ENCODE data around the gene ERG. TPM values are rescaled to one million over a fixed set of nuclear protein-coding genes. Genes with fewer than 3 reads are reported as not detected.

ERG gene
- total RNA-seq, 3 donors from 2014 or later (not counting 1 experiment from before 2014, with no cell fraction given), result 0.36 to 0.58 TPM; not detected in 1

DNA sequence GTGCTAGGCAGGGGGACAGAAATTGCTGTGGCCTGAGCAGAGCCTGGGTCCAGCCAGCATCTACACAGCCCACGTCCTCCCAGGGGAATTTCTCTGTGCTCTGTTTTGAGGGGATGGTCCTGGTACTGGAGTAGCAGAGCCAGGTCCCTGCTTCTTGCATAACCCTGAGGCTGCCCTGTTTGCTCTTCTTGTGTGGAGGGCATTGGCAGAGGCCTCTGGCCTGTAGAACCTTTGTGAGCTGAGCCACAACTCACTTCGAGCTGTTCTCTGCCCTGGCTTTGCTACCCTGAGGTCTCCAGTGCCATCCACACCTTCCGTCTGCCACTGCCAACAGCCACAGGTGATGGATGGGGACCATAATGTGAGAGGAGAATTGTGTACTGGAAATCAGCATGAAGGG lies 139.6 kb downstream of the ERG start:
- ATAC-seq, result no peak
- Mint-ChIP-seq H3K9me3 (no peaks in the 10 kb centered on the region), H3K27me3 (ENCODE audit: low read depth in 2 of 2) (peaks cover 22 to 24% of the 10 kb centered on the region in 2 donors), H3K4me3 (no peak overlapping the region), H3K27ac (no peak overlapping the region), H3K36me3 (no peaks in the 10 kb centered on the region), H3K4me1 (no peaks in the 10 kb centered on the region)
- peaks cover 3% of the 10 kb centered on the region for H3K4me1 ChIP-seq (ENCODE audit: control insufficient read depth, insufficient read depth, low read length)
- H3K36me3 ChIP-seq (ENCODE audit: control insufficient read depth, insufficient read depth, low read length), result no peaks in the 10 kb centered on the region
- TF ChIP-seq, protein P1, sequence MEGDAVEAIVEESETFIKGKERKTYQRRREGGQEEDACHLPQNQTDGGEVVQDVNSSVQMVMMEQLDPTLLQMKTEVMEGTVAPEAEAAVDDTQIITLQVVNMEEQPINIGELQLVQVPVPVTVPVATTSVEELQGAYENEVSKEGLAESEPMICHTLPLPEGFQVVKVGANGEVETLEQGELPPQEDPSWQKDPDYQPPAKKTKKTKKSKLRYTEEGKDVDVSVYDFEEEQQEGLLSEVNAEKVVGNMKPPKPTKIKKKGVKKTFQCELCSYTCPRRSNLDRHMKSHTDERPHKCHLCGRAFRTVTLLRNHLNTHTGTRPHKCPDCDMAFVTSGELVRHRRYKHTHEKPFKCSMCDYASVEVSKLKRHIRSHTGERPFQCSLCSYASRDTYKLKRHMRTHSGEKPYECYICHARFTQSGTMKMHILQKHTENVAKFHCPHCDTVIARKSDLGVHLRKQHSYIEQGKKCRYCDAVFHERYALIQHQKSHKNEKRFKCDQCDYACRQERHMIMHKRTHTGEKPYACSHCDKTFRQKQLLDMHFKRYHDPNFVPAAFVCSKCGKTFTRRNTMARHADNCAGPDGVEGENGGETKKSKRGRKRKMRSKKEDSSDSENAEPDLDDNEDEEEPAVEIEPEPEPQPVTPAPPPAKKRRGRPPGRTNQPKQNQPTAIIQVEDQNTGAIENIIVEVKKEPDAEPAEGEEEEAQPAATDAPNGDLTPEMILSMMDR (IDR thresholded peaks at IDR 0.05), result no peak
- intact Hi-C loops (cut with micrococcal nuclease), result loop anchor here (10.0 kb wide), 1 partner anchor 684 kb away; no protein-coding TSS in a partner anchor
- H3K27ac ChIP-seq (ENCODE audit: low read length), result no peak overlapping the region
- no peaks in the 10 kb centered on the region for H3K27me3 ChIP-seq (ENCODE audit: control insufficient read depth, insufficient read depth, low read length)
- no peak overlapping the region for H3K4me3 ChIP-seq (ENCODE audit: low read length)
- H3K9me3 ChIP-seq (ENCODE audit: control insufficient read depth, insufficient read depth, low read length), result no peaks in the 10 kb centered on the region
- DNase-seq, result no peak
- WGBS (ENCODE audit: insufficient coverage), result 84% methylated on average over 3 of the region's 3 CpGs

DNA sequence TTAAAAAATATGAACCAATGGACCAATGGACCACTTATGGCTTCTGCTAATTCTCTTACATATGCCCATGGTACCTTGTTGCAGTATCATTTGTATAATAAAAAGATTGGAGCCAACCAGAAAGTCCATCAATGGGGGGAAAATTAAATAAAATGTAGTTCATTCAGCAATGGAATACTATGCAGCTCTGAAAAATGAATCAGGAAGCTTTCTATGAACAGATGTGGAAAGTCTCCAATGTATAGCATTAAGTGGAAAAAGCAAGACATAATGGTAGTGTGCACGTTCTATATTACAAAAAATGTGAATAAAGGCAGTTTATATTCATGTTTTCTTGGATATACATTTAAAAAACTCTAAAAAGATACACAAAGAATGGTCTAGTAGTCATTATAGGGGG lies 140.2 kb downstream of the ERG start:
- no peaks in the 10 kb centered on the region for H3K4me1 Mint-ChIP-seq
- intact Hi-C loops (cut with micrococcal nuclease), result loop anchor here (10.0 kb wide), 1 partner anchor 683 kb away; no protein-coding TSS in a partner anchor
- Histone ChIP-seq H3K4me1 (ENCODE audit: control insufficient read depth, insufficient read depth, low read length) (peaks cover 3% of the 10 kb centered on the region), H3K4me3 (ENCODE audit: low read length) (no peak overlapping the region), H3K9me3 (ENCODE audit: control insufficient read depth, insufficient read depth, low read length) (no peaks in the 10 kb centered on the region), H3K36me3 (ENCODE audit: control insufficient read depth, insufficient read depth, low read length) (no peaks in the 10 kb centered on the region), H3K27ac (ENCODE audit: low read length) (no peak overlapping the region), H3K27me3 (ENCODE audit: control insufficient read depth, insufficient read depth, low read length) (no peaks in the 10 kb centered on the region)
- no peak overlapping the region for H3K4me3 Mint-ChIP-seq
- no peak overlapping the region for H3K27ac Mint-ChIP-seq
- H3K27me3 Mint-ChIP-seq (ENCODE audit: low read depth in 2 of 2), result peaks cover 19 to 24% of the 10 kb centered on the region in 2 donors
- ATAC-seq (no peak), DNase-seq (no peak)
- no peaks in the 10 kb centered on the region for H3K36me3 Mint-ChIP-seq
- no CpG with 5 or more reads among the region's 1 CpG for WGBS (ENCODE audit: insufficient coverage)
- TF ChIP-seq, protein P1 (IDR thresholded peaks at IDR 0.05), result no peak
- no peaks in the 10 kb centered on the region for H3K9me3 Mint-ChIP-seq

DNA sequence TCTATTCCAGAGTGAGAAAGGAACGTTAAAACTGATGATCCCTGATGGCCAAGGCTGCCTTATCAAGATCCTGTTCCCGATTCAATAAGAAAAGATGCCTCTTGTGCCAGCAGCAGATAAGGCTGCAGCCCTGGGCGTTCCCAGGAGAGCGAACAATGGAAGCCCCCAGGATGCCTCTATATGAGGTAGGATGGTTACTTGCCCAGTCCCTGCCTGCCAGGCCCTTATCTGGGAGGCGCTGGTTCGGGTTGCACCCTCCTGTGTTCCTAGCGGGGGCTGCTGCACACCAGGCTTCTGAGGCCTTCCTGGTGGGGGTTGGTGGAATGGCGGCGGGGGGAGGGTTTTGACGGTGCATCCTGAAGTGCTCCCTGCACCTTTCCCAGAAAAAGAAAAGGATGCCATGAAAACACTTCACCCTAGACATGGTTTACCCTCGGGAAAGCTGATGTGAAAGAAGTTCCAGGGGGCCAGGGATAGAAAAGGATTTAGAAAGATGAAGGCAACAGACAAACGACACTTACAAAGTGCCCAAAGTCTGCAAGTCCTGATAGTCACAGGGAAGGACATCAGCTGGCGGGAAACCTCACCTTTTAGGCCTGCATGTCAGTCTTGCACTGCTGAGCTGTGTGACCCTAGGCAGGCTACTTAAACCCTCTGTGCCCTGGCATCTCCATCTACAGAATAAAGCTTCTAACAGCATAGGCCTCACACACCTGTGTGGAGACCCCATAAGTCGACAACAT lies 141.2 kb downstream of the ERG start:
- Mint-ChIP-seq H3K9me3 (no peaks in the 10 kb centered on the region), H3K4me3 (no peak overlapping the region), H3K27ac (no peak overlapping the region), H3K4me1 (no peaks in the 10 kb centered on the region), H3K27me3 (ENCODE audit: low read depth in 2 of 2) (peaks cover 19 to 24% of the 10 kb centered on the region in 2 donors), H3K36me3 (no peaks in the 10 kb centered on the region)
- DNase-seq, result no peak
- Histone ChIP-seq H3K9me3 (ENCODE audit: control insufficient read depth, insufficient read depth, low read length) (no peaks in the 10 kb centered on the region), H3K4me3 (ENCODE audit: low read length) (no peak overlapping the region), H3K4me1 (ENCODE audit: control insufficient read depth, insufficient read depth, low read length) (peaks cover 3% of the 10 kb centered on the region), H3K36me3 (ENCODE audit: control insufficient read depth, insufficient read depth, low read length) (no peaks in the 10 kb centered on the region), H3K27ac (ENCODE audit: low read length) (no peak overlapping the region), H3K27me3 (ENCODE audit: control insufficient read depth, insufficient read depth, low read length) (no peaks in the 10 kb centered on the region)
- intact Hi-C loops (cut with micrococcal nuclease), result loop anchor here (1.0 to 10.0 kb wide), 3 partner anchors 138 to 682 kb away; no protein-coding TSS in a partner anchor
- TF ChIP-seq, protein P1 (IDR thresholded peaks at IDR 0.05), result no peak
- 74% methylated on average over 11 of the region's 14 CpGs for WGBS (ENCODE audit: insufficient coverage)
- ATAC-seq, result no peak

All from natural killer cell (primary cell).